GM18870 (cell line): Measurements from ENCODE around the gene SPATA32.
"Not testable (repeated sequence)": the region's sequence is repeated elsewhere in the genome, so short reads cannot be mapped to it uniquely, and the experiment has no call there.

Experiments
- ATAC-seq: cut with Tn5 transposase; IDR thresholded peaks from one replicate; pipeline ENCODE4 v1.9.1; 2021; ENCODE audit warnings: moderate library complexity; ENCODE audit not compliant: unreplicated experiment

The SPATA32 gene

DNA sequence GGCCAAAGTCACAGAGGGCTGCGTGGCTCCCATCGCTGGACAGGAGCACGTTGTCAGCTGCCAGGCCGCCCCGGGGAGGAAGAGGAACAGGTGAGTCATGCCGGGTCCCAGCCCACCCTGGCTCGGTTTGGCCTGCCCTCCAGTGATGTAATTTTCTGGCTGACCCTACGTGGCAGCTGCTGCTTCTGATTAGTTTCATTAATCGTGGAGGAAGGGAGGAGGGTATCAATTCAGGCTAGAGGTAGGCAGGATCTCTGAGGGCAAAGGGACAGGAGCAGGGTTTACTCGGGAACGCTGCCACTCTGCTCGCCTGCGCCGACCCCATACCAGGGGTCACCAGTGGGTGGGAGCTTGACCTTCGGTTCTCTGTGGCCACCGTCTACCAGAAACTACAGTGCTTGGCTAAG lies 11.7 kb upstream of the SPATA32 start:
- no peak for ATAC-seq

- ATAC-seq = no peak
Measured at GRCh38 chr17:45271603-45272002, 9.7 kb upstream of the SPATA32 start.

DNA sequence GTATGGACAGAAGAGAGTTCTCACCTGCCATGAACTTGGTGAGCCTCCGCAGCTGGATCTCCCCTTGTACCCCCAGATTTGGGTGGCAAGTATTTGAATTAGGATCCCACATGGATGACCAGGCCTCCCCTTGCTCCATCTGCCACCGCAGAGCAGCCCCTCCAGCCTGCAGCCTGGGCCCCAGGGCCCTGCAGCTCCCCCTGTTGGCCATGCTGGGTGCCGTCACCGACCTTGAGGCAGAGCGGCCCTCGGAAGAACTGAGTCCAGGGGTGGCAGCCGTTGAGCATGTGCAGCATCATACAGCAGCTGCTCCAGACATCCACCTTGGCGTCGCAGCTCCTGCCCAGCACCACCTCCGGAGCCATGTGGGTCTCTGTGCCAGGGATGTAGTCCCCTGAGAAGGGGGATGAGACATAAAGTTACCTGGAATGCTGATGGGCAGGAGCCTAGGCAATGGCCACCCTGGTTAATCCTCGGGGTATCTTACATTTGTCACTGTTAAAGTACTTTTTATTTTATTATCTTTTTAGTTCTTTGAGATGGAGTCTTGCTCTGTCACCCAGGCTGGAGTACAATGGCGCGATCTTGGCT lies 9.0 kb upstream of the SPATA32 start:
- no peak for ATAC-seq

- ATAC-seq = no peak
Measured at GRCh38 chr17:45269912-45270311, 8.0 kb upstream of the SPATA32 start.

- ATAC-seq = no peak
Measured at GRCh38 chr17:45267436-45268055, 5.7 kb upstream of the SPATA32 start.

- no peak for ATAC-seq
Measured at GRCh38 chr17:45266372-45266926, 4.6 kb upstream of the SPATA32 start.

DNA sequence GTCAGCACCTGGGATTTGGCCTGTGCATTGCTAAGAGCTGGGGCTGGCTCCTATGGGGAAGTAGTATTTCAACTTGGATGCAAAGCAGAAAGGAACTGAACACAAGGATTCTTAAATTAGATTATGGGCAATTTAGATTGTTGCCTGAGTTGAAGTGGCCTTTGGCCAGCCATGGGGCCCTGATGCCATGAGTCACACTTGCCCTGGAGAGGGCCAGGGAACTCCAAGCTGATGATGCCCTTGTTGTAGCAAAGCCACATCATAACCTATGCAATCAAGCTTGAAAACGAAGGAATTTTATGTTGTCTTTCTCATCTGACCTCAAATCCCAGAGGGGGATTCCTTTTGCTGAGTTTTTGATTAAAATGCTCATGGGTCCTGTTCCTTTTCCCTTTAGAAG lies 3.9 kb upstream of the SPATA32 start:
- ATAC-seq = no peak

- ATAC-seq = no peak
Measured at GRCh38 chr17:45264988-45265387, 3.1 kb upstream of the SPATA32 start.

- no peak for ATAC-seq
Measured at GRCh38 chr17:45264430-45264829, 2.5 kb upstream of the SPATA32 start.

- ATAC-seq = no peak
Measured at GRCh38 chr17:45263477-45263860, 1.6 kb upstream of the SPATA32 start.

- ATAC-seq = no peak
Measured at GRCh38 chr17:45262516-45263476, 902 bp upstream of the SPATA32 start.

DNA sequence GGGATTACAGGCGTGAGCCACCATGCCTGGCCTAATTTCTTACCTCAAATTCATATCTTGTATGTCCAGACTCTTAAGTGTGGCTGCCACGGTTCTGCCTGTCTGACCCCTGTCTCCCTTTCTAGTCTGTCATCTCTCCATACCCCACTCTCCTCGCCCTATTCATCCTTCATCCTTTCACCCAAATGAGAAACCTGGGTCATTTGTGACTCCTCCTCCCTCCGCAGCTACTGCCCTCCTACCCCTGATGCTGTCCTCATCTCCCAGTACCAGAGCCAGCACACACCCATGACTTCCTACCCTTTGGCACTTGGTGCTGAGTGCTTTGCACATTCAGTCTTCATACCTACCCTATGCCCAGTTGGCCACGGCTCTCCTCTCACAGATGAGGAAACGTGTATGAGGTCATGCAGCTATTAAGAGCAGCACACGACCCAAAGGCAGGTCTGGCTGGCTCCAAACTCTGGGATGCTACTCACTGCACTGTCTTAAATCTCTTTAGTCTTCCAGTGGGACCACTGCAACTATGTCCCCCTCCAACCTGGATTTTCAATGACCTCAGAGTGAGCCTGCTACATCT lies 1.6 kb downstream of the SPATA32 start:
- no peak for ATAC-seq

DNA sequence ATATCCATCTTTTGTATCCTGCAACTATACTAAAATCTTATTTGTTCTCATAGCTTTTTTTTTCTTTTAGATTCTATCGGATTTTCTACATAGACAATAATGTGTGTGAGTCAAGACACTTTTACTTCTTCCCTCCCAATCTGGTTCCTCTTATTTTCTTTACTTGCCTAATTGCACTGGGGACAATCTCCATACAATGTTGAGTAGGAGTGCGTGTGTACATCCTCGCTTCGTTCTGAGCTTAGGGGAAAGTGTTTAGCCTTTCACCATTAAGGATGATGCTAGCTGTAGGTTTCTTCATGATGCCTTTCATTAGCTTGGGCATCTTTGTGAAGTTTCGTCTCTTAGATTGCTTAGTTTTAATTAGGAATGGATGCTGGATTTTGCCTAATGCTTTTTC lies 2.9 kb downstream of the SPATA32 start:
- no peak for ATAC-seq

- no peak for ATAC-seq
Measured at GRCh38 chr17:45257115-45257514, 4.8 kb downstream of the SPATA32 start.

GRCh38 chr17:45256114-45256966 lies 5.6 kb downstream of the SPATA32 start:
- ATAC-seq = no peak

DNA sequence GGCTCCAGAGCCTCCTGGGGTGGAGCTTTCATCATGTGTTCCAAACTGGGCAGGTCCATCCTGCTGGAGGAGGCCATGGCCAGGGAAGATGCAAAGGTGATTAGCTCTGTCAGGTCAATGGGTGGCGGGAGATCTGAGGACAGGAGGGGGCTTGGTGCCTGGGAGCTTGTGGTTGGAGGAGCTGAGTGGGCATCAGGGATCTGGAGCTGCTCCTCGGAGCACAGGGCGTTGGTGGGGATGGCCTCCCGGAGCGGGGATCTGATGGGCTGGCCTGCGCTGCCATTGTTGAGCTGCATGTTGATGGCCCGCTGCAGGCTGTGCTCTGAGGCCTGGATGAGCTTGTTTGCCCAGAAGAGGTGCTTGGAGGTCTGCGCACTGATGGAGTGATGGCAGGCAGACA lies 6.5 kb downstream of the SPATA32 start:
- ATAC-seq = no peak

DNA sequence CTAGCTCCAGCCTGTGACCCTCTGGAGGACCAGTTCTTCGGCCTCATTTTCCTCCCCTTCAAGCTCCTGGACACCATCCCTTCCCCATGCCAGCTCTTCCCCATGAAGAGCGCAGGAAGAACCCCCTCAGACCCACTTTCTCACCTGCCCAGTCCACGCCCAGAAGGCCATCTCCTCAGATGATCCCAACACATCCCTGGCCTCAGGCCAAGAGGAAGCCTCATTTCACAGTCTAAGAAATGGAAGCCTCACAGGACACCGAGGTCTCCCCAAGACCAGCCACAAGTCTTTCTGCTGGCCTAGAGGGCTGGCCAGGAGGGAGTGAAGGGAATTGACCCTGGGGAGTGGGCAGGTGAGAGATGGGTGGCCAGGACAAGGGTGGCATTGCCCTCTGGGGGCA lies 8.0 kb downstream of the SPATA32 start:
- no peak for ATAC-seq

DNA sequence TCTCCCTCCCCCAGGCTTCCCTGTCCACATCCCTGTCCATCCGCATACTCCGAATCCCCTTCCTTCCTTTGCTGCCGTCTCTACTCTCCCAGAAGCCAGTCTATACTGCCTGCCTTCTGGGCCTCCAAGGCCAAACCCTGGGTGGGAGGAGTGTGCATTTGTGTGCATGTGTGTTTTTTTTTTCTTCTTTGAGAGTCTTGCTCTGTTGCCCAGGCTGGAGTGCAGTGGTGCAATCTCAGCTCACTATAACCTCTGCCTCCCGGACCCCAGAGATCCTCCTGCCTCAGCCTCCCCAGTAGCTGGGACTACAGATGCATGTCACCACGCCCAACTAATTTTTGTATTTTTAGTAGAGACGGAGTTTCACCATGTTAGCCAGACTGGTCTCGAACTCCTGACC lies 8.7 kb downstream of the SPATA32 start:
- not testable (repeated sequence) for ATAC-seq

DNA sequence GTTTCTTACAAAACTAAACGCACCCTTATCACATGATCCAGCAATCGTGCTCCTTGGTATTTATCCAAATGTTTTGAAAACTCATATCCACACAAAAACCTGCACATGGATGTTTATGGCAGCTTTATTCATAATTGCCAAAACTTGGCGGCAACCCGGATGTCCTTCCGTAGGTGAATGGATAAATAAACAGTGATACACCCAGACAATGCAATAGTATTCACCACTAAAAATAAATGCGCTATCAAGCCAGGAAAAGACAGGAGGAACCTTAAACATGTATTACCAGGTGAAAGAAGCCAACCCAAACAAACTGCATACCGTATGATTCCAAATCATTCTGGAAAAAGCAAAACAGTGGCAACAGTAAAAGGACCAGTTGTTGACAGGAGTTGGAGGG lies 10.0 kb downstream of the SPATA32 start:
- ATAC-seq = no peak
